ENCODE measurements around the gene MEX3A.

- TF ChIP-seq CTCF (IDR thresholded peaks at IDR 0.05) (no peak), POLR2A (IDR thresholded peaks at IDR 0.05) (no peak)
These were observed 29.2 kb upstream of the MEX3A start for GRCh38 chr1:156111355-156111962.

Measured in esophagus squamous epithelium (tissue), 4 donors.